ENCODE data around the gene CST7.

- TF ChIP-seq EZH2 (IDR thresholded peaks at IDR 0.05; ENCODE audit: insufficient read depth, low read length) (no peak), CTCF (IDR thresholded peaks at IDR 0.05; ENCODE audit: insufficient read depth, low read depth, low read length) (no peak)
These were observed 5.1 kb downstream of the CST7 start for GRCh38 chr20:24954151-24954550.
